CD14-positive monocyte (primary cell): ENCODE results near the gene PNMA1. TPM values are rescaled to one million over a fixed set of nuclear protein-coding genes. Genes with fewer than 3 reads are reported as not detected.

Experiments used
- DNase-seq, 3 donors: peaks; one replicate each; pipeline ENCODE4 v3.0.0-alpha.2; 2011 to 2022
- H2AFZ ChIP-seq: 2 replicates; pipeline ENCODE4 v1.6.0; 2012; ENCODE audit warnings: mild to moderate bottlenecking, low read depth, low read length, inconsistent platforms; ENCODE audit not compliant: insufficient read depth, poor library complexity, severe bottlenecking
- H3K27ac ChIP-seq, 2 donors: 1 replicate in 1 of 2; 2 replicates in 1 of 2; pipeline ENCODE4 v1.5.1; 2012 to 2013; ENCODE audit warnings: low read length in 2 of 2, control low read depth in 1 of 2, inconsistent platforms in 1 of 2, low read depth in 1 of 2, mild to moderate bottlenecking in 1 of 2
- H3K27me3 ChIP-seq, 2 donors: one replicate each; pipeline versions ENCODE4 v1.6.0 to v1.6.1; 2011 to 2013; ENCODE audit warnings: low read length in 2 of 2; ENCODE audit not compliant: control insufficient read depth in 2 of 2, insufficient read depth in 2 of 2
- H3K36me3 ChIP-seq, 2 donors: replicated peaks in 1 of 2; 1 replicate in 1 of 2; 2 replicates in 1 of 2; pipeline versions ENCODE4 v1.5.1 to v1.6.1; 2012 to 2013; ENCODE audit warnings: low read length in 2 of 2, control low read depth in 1 of 2, inconsistent platforms in 1 of 2, mild to moderate bottlenecking in 1 of 2; ENCODE audit not compliant: insufficient read depth in 2 of 2, control insufficient read depth in 1 of 2
- H3K4me1 ChIP-seq, 2 donors: 1 replicate in 1 of 2; 2 replicates in 1 of 2; pipeline versions ENCODE4 v1.5.1 to v1.6.1; 2012 to 2013; ENCODE audit warnings: low read length in 2 of 2, control low read depth in 1 of 2, inconsistent platforms in 1 of 2, mild to moderate bottlenecking in 1 of 2, moderate library complexity in 1 of 2; ENCODE audit not compliant: insufficient read depth in 2 of 2, control insufficient read depth in 1 of 2
- H3K4me2 ChIP-seq: replicated peaks from 2 replicates; pipeline ENCODE3; 2012; ENCODE audit warnings: low read length, moderate library complexity, mild to moderate bottlenecking; ENCODE audit not compliant: poor library complexity, severe bottlenecking; ENCODE audit errors: extremely low read depth
- H3K4me3 ChIP-seq, 3 experiments: fragments of 200-600 bp in 1 of 3; sonication (generic) in 1 of 3; replicated peaks in 1 of 3; 1 replicate in 2 of 3; 2 replicates in 1 of 3; pipeline ENCODE4 v1.5.1; 2011 to 2013; ENCODE audit warnings: low read length in 3 of 3, mild to moderate bottlenecking in 3 of 3, control low read depth in 2 of 3, low read depth in 2 of 3, inconsistent platforms in 1 of 3, moderate library complexity in 1 of 3
- H3K79me2 ChIP-seq: 2 replicates; pipeline ENCODE4 v1.6.0; 2012; ENCODE audit warnings: mild to moderate bottlenecking, control low read depth, inconsistent platforms, low read length, moderate library complexity; ENCODE audit not compliant: insufficient read depth
- H3K9ac ChIP-seq: 2 replicates; pipeline ENCODE4 v1.6.0; 2017; ENCODE audit warnings: low read length, mild to moderate bottlenecking; ENCODE audit not compliant: insufficient read depth, poor library complexity, severe bottlenecking
- H3K9me3 ChIP-seq, 2 donors: replicated peaks in 1 of 2; 1 replicate in 1 of 2; 2 replicates in 1 of 2; pipeline versions ENCODE4 v1.5.1 to v1.6.1; 2012 to 2013; ENCODE audit warnings: low read length in 2 of 2, control low read depth in 1 of 2; ENCODE audit not compliant: control insufficient read depth in 1 of 2, insufficient read depth in 1 of 2
- H4K20me1 ChIP-seq: 2 replicates; pipeline ENCODE4 v1.6.0; 2012; ENCODE audit warnings: mild to moderate bottlenecking, low read length, control low read depth, moderate library complexity; ENCODE audit not compliant: insufficient read depth
- H3K27ac Mint-ChIP-seq, 7 donors: one replicate each; pipeline ENCODE4 v1.8.0; 2020; ENCODE audit warnings: mild to moderate bottlenecking in 7 of 7, mixed read lengths in 7 of 7, moderate library complexity in 6 of 7, inconsistent platforms in 2 of 7
- H3K27me3 Mint-ChIP-seq, 3 donors: one replicate each; pipeline ENCODE4 v1.8.0; 2021 to 2022; ENCODE audit warnings: low read depth in 3 of 3, mild to moderate bottlenecking in 3 of 3, mixed read lengths in 3 of 3, moderate library complexity in 3 of 3, inconsistent platforms in 1 of 3
- H3K36me3 Mint-ChIP-seq, 2 donors: one replicate each; pipeline ENCODE4 v1.8.0; 2020; ENCODE audit warnings: mixed read lengths in 2 of 2, inconsistent platforms in 1 of 2, mild to moderate bottlenecking in 1 of 2
- H3K4me1 Mint-ChIP-seq: one replicate; pipeline ENCODE4 v1.8.0; 2020; ENCODE audit warnings: mild to moderate bottlenecking, mixed read lengths
- H3K4me3 Mint-ChIP-seq, 2 donors: one replicate each; pipeline ENCODE4 v1.8.0; 2020; ENCODE audit warnings: mild to moderate bottlenecking in 2 of 2, mixed read lengths in 2 of 2, moderate library complexity in 1 of 2
- H3K9me3 Mint-ChIP-seq, 7 donors: one replicate each; pipeline ENCODE4 v1.8.0; 2020 to 2022; ENCODE audit warnings: mixed read lengths in 7 of 7, mild to moderate bottlenecking in 6 of 7, moderate library complexity in 6 of 7, inconsistent platforms in 2 of 7
- CTCF ChIP-seq: fragments of 200-600 bp; IDR thresholded peaks from one replicate; pipeline ENCODE4 v1.8.0; 2022; ENCODE audit warnings: antibody characterized with exemption, mild to moderate bottlenecking
- WGBS: methylation state at CpG from one replicate; pipeline ENCODE4 v1.1.5; 2013; ENCODE audit warnings: missing lambda C conversion rate; ENCODE audit not compliant: insufficient coverage; 5-methylcytosine and 5-hydroxymethylcytosine counted together
- intact Hi-C, 2 donors: fragments of 100-400 bp; cut with micrococcal nuclease; formaldehyde crosslinking; loops; one replicate each; pipeline versions ENCODE4 v1.15.0 to v1.15.1; 2023
- polyA plus RNA-seq, 3 donors: library from polyadenylated mRNA; depleted of rRNA in 1 of 3; unstranded in 2 of 3; stranded (reverse) in 1 of 3; fragments of 300-500 nt in 2 of 3; fragments of >200 nt in 1 of 3; fragmentation: Illumina TruSeq in 2 of 3; gene quantifications; 1 replicate in 2 of 3; 2 replicates in 1 of 3; pipeline ENCODE4 v1.2.3, GENCODE V29; 2012 to 2021

Gene PNMA1
- polyA plus RNA-seq, 3 donors, result 2.4 to 6.4 (median 4.4) TPM

GRCh38 chr14:73695997-73696396, 18.2 kb downstream of the PNMA1 start:
- no peaks in the 10 kb centered on the region for H3K36me3 ChIP-seq
- H3K27me3 ChIP-seq, result no peaks in the 10 kb centered on the region
- no peak overlapping the region for H3K4me2 ChIP-seq
- DNase-seq, result no peak
- peaks cover 12% of the 10 kb centered on the region for H3K4me1 Mint-ChIP-seq
- H3K4me3 Mint-ChIP-seq, result no peak overlapping the region
- peak overlapping the region in 1 of 2 donors; percentile 12 for H3K27ac ChIP-seq
- no peaks in the 10 kb centered on the region for H3K9me3 ChIP-seq
- no peaks in the 10 kb centered on the region for H4K20me1 ChIP-seq
- no peak overlapping the region for H3K9ac ChIP-seq
- H3K79me2 ChIP-seq, result no peaks in the 10 kb centered on the region
- peaks cover 0 to 6% of the 10 kb centered on the region in 2 donors for H3K4me1 ChIP-seq
- peaks cover 0 to 5% (median 0%) of the 10 kb centered on the region in 3 donors for H3K27me3 Mint-ChIP-seq
- no CpG with 5 or more reads among the region's 2 CpGs for WGBS
- no peaks in the 10 kb centered on the region for H3K9me3 Mint-ChIP-seq
- intact Hi-C loops, result no loop called here
- no peak overlapping the region for H2AFZ ChIP-seq
- peaks cover 0 to 10% of the 10 kb centered on the region in 2 donors for H3K36me3 Mint-ChIP-seq
- TF ChIP-seq CTCF, result no peak
- peak overlapping the region in 4 of 7 donors; percentile 18 to 79 (median 59) for H3K27ac Mint-ChIP-seq
- H3K4me3 ChIP-seq, result no peak overlapping the region

- Histone ChIP-seq H4K20me1 (no peaks in the 10 kb centered on the region), H3K79me2 (no peaks in the 10 kb centered on the region), H3K4me2 (no peak overlapping the region), H2AFZ (no peak overlapping the region), H3K4me3 (no peak overlapping the region), H3K4me1 (peaks cover 0 to 6% of the 10 kb centered on the region in 2 donors), H3K36me3 (no peaks in the 10 kb centered on the region), H3K9me3 (no peaks in the 10 kb centered on the region), H3K27ac (no peak overlapping the region), H3K27me3 (no peaks in the 10 kb centered on the region), H3K9ac (no peak overlapping the region)
- H3K36me3 Mint-ChIP-seq, result peaks cover 0 to 10% of the 10 kb centered on the region in 2 donors
- H3K4me3 Mint-ChIP-seq, result no peak overlapping the region
- intact Hi-C loops, result no loop called here
- peaks cover 0 to 5% (median 0%) of the 10 kb centered on the region in 3 donors for H3K27me3 Mint-ChIP-seq
- WGBS, result no CpG with 5 or more reads among the region's 2 CpGs
- no peak for TF ChIP-seq CTCF
- H3K9me3 Mint-ChIP-seq, result no peaks in the 10 kb centered on the region
- H3K4me1 Mint-ChIP-seq, result peaks cover 12% of the 10 kb centered on the region
- no peak overlapping the region for H3K27ac Mint-ChIP-seq
- DNase-seq, result no peak
These were observed 19.1 kb downstream of the PNMA1 start for GRCh38 chr14:73695082-73695481.
